B cell (primary cell): ENCODE results near the gene DIS3L2. TPM values are rescaled to one million over a fixed set of nuclear protein-coding genes. Genes with fewer than 3 reads are reported as not detected.

ENCODE experiments used
- ATAC-seq: fragments of 200-7000 bp; cut with Tn5 transposase; one replicate; pipeline ENCODE4 v1.10.0; 2021; ENCODE audit warnings: low read depth, mild to moderate bottlenecking, moderate number of reproducible peaks, moderate library complexity
- CTCF ChIA-PET: fragments of 350-600 bp; sonication (Branson Sonifier 250); formaldehyde crosslinking; loops from one replicate; lab custom pipeline; 2021; ENCODE audit warnings: antibody characterized with exemption, inconsistent platforms; lab: Charles Lee
- POLR2A ChIA-PET: fragments of 350-600 bp; sonication (Branson Sonifier 250); formaldehyde crosslinking; loops from one replicate; lab custom pipeline; 2021; ENCODE audit warnings: antibody characterized with exemption; lab: Charles Lee
- DNase-seq: peaks from one replicate; pipeline ENCODE4 v3.0.0; 2013
- H2AFZ ChIP-seq: 2 replicates; pipeline ENCODE4 v1.6.1; 2012; ENCODE audit warnings: mild to moderate bottlenecking, low read depth, low read length; ENCODE audit not compliant: insufficient read depth, poor library complexity, severe bottlenecking
- H3K27ac ChIP-seq, 2 donors: 1 replicate in 1 of 2; 2 replicates in 1 of 2; pipeline ENCODE4 v1.5.1; 2012 to 2013; ENCODE audit warnings: low read length in 2 of 2, mild to moderate bottlenecking in 2 of 2, moderate library complexity in 1 of 2
- H3K27me3 ChIP-seq, 4 experiments: fragments of 200-600 bp in 1 of 4; sonication (generic) in 1 of 4; replicated peaks in 1 of 4; 1 replicate in 2 of 4; 2 replicates in 2 of 4; pipeline versions ENCODE4 v1.6.1 to v1.7.0; 2013 to 2016; ENCODE audit warnings: low read length in 3 of 4, mild to moderate bottlenecking in 2 of 4, mixed read lengths in 1 of 4, moderate library complexity in 1 of 4; ENCODE audit not compliant: insufficient read depth in 4 of 4, control insufficient read depth in 3 of 4; ENCODE audit errors: control extremely low read depth in 1 of 4
- H3K36me3 ChIP-seq, 2 experiments: replicated peaks in 1 of 2; 1 replicate in 1 of 2; 2 replicates in 1 of 2; pipeline versions ENCODE4 v1.6.1 to v1.7.1; 2013; ENCODE audit warnings: low read length in 1 of 2; ENCODE audit not compliant: insufficient read depth in 2 of 2, control insufficient read depth in 1 of 2; ENCODE audit errors: control extremely low read depth in 1 of 2, extremely low read depth in 1 of 2
- H3K4me1 ChIP-seq, 2 donors: fragments of 200-600 bp in 1 of 2; sonication (generic) in 1 of 2; 1 replicate in 1 of 2; 2 replicates in 1 of 2; pipeline versions ENCODE4 v1.5.1 to v1.6.1; 2013 to 2017; ENCODE audit warnings: low read length in 2 of 2; ENCODE audit not compliant: control insufficient read depth in 2 of 2, insufficient read depth in 2 of 2
- H3K4me2 ChIP-seq: replicated peaks from 2 replicates; pipeline ENCODE3; 2012; ENCODE audit warnings: mild to moderate bottlenecking, low read depth, low read length; ENCODE audit not compliant: poor library complexity, severe bottlenecking
- H3K4me3 ChIP-seq, 5 experiments: fragments of 200-600 bp in 1 of 5; sonication (generic) in 1 of 5; 1 replicate in 3 of 5; 2 replicates in 2 of 5; pipeline versions ENCODE4 v1.5.1 to v1.7.0; 2011 to 2016; ENCODE audit warnings: low read length in 4 of 5, mild to moderate bottlenecking in 4 of 5, low read depth in 2 of 5, control low read depth in 1 of 5, moderate library complexity in 1 of 5; ENCODE audit not compliant: insufficient read depth in 1 of 5; ENCODE audit errors: control extremely low read depth in 1 of 5, extremely low read depth in 1 of 5
- H3K79me2 ChIP-seq: fragments of 200-600 bp; sonication (generic); one replicate; pipeline ENCODE4 v1.6.0; 2016; ENCODE audit warnings: low read length; ENCODE audit not compliant: control insufficient read depth, insufficient read depth
- H3K9ac ChIP-seq: fragments of 200-600 bp; sonication (generic); 2 replicates; pipeline ENCODE4 v1.6.1; 2017; ENCODE audit warnings: mild to moderate bottlenecking, low read length, moderate library complexity
- H3K9me3 ChIP-seq, 3 donors: one replicate each; pipeline versions ENCODE4 v1.6.1 to v1.7.1; 2013; ENCODE audit warnings: low read length in 2 of 3; ENCODE audit not compliant: control insufficient read depth in 2 of 3, insufficient read depth in 1 of 3; ENCODE audit errors: control extremely low read depth in 1 of 3
- H4K20me1 ChIP-seq: 2 replicates; pipeline ENCODE4 v1.6.0; 2012; ENCODE audit warnings: mild to moderate bottlenecking, low read length; ENCODE audit not compliant: insufficient read depth, control insufficient read depth, poor library complexity, severe bottlenecking
- H3K27ac Mint-ChIP-seq: one replicate; pipeline ENCODE4 v1.8.0; 2021; ENCODE audit warnings: mixed read lengths
- H3K27me3 Mint-ChIP-seq: one replicate; pipeline ENCODE4 v1.8.0; 2021; ENCODE audit warnings: mixed read lengths
- H3K4me1 Mint-ChIP-seq: one replicate; pipeline ENCODE4 v1.8.0; 2021; ENCODE audit warnings: mixed read lengths
- H3K4me3 Mint-ChIP-seq: one replicate; pipeline ENCODE4 v1.8.0; 2021; ENCODE audit warnings: mixed read lengths
- H3K9me3 Mint-ChIP-seq: one replicate; pipeline ENCODE4 v1.8.0; 2022; ENCODE audit warnings: mixed read lengths; ENCODE audit not compliant: insufficient read depth
- CTCF ChIP-seq: fragments of 200-600 bp; IDR thresholded peaks from one replicate; pipeline ENCODE4 v1.8.0; 2022; ENCODE audit warnings: antibody characterized with exemption, mild to moderate bottlenecking
- EZH2 ChIP-seq: IDR thresholded peaks from 2 replicates; pipeline ENCODE4 v1.6.1; 2012; ENCODE audit warnings: borderline replicate concordance, low read depth, mild to moderate bottlenecking, moderate library complexity, low read length; ENCODE audit not compliant: insufficient read depth, poor library complexity, severe bottlenecking
- WGBS: methylation state at CpG from one replicate; pipeline ENCODE4 v1.1.5; 2013; ENCODE audit warnings: missing lambda C conversion rate; ENCODE audit not compliant: insufficient coverage; 5-methylcytosine and 5-hydroxymethylcytosine counted together
- intact Hi-C: fragments of 100-400 bp; cut with micrococcal nuclease; formaldehyde crosslinking; loops from one replicate; pipeline ENCODE4 v1.10.0; 2022
- polyA plus RNA-seq: library from polyadenylated mRNA; depleted of rRNA; stranded (reverse); fragments of >200 nt; gene quantifications from 2 replicates; pipeline ENCODE4 v1.2.3, GENCODE V29; 2012
- total RNA-seq, 2 donors: library from RNA; stranded (reverse); fragments of 120-200 nt in 1 of 2; gene quantifications; 1 replicate in 1 of 2; 2 replicates in 1 of 2; pipeline versions ENCODE4 v1.2.3 to v1.2.4, GENCODE V29; 2013 to 2022

The DIS3L2 gene
- total and polyA plus RNA-seq, 2 donors (not counting 1 experiment from before 2014, with no cell fraction given) = 34.5 to 70.1 TPM

- Histone ChIP-seq H2AFZ (no peak overlapping the region), H3K27ac (no peak overlapping the region), H3K79me2 (no peaks in the 10 kb centered on the region), H4K20me1 (no peaks in the 10 kb centered on the region), H3K27me3 (peaks cover 0 to 7% (median 1%) of the 10 kb centered on the region in 4 experiments), H3K4me1 (peaks cover 0 to 13% of the 10 kb centered on the region in 2 donors), H3K9ac (no peak overlapping the region), H3K9me3 (no peaks in the 10 kb centered on the region), H3K36me3 (no peaks in the 10 kb centered on the region), H3K4me2 (no peak overlapping the region), H3K4me3 (no peak overlapping the region)
- no peaks in the 10 kb centered on the region for H3K9me3 Mint-ChIP-seq
- peaks cover 26% of the 10 kb centered on the region for H3K27me3 Mint-ChIP-seq
- H3K4me1 Mint-ChIP-seq = peaks cover 11% of the 10 kb centered on the region
- ChIA-PET CTCF (interaction anchor here (1.0 kb wide), 1 partner anchor 16 kb away, joined by 4 read pairs; no protein-coding TSS in a partner anchor), POLR2A (no interaction called here)
- no peak for ATAC-seq
- no CpG with 5 or more reads among the region's 4 CpGs for WGBS
- no peak for DNase-seq
- intact Hi-C loops = no loop called here
- no peak overlapping the region for H3K4me3 Mint-ChIP-seq
- TF ChIP-seq CTCF = no peak
- TF ChIP-seq EZH2 = no peak
- H3K27ac Mint-ChIP-seq = no peak overlapping the region
These were observed 25.0 kb upstream of the DIS3L2 start for GRCh38 chr2:231936491-231936890.

- CTCF ChIA-PET = interaction anchor here (1.0 kb wide), 1 partner anchor 17 kb away, joined by 4 read pairs; no protein-coding TSS in a partner anchor
- ATAC-seq = no peak
These were observed 24.5 kb upstream of the DIS3L2 start for GRCh38 chr2:231937057-231937456.

More at GRCh38 chr2:231937057-231937456, 24.5 kb upstream of the DIS3L2 start:
- no peak overlapping the region for H3K9ac ChIP-seq
- whole genome bisulfite sequencing = no CpG with 5 or more reads among the region's 7 CpGs
- peaks cover 22% of the 10 kb centered on the region for H3K27me3 Mint-ChIP-seq
- no peaks in the 10 kb centered on the region for H3K79me2 ChIP-seq
- H3K4me1 Mint-ChIP-seq = peaks cover 11% of the 10 kb centered on the region
- no peak for TF ChIP-seq CTCF
- no peak for TF ChIP-seq EZH2
- no peak overlapping the region for H3K27ac ChIP-seq
- H3K36me3 ChIP-seq = no peaks in the 10 kb centered on the region
- intact Hi-C loops = no loop called here
- H3K9me3 ChIP-seq = no peaks in the 10 kb centered on the region
- H3K4me3 ChIP-seq = no peak overlapping the region
- H2AFZ ChIP-seq = no peak overlapping the region
- peaks cover 0 to 7% (median 0%) of the 10 kb centered on the region in 4 experiments for H3K27me3 ChIP-seq
- H4K20me1 ChIP-seq = no peaks in the 10 kb centered on the region
- POLR2A ChIA-PET = no interaction called here
- H3K9me3 Mint-ChIP-seq = no peaks in the 10 kb centered on the region
- H3K4me2 ChIP-seq = no peak overlapping the region
- no peak for DNase-seq
- peaks cover 0 to 13% of the 10 kb centered on the region in 2 donors for H3K4me1 ChIP-seq
- no peak overlapping the region for H3K4me3 Mint-ChIP-seq
- no peak overlapping the region for H3K27ac Mint-ChIP-seq
